HG03175 (cell line): ENCODE results near the gene KRTAP2-3.
"Not testable (repeated sequence)": the region's sequence is repeated elsewhere in the genome, so short reads cannot be mapped to it uniquely, and the experiment has no call there.

Source experiments
- ATAC-seq: cut with Tn5 transposase; IDR thresholded peaks from one replicate; pipeline ENCODE4 v1.9.1; 2021; ENCODE audit warnings: mild to moderate bottlenecking, moderate library complexity; ENCODE audit not compliant: unreplicated experiment

KRTAP2-3 gene

DNA sequence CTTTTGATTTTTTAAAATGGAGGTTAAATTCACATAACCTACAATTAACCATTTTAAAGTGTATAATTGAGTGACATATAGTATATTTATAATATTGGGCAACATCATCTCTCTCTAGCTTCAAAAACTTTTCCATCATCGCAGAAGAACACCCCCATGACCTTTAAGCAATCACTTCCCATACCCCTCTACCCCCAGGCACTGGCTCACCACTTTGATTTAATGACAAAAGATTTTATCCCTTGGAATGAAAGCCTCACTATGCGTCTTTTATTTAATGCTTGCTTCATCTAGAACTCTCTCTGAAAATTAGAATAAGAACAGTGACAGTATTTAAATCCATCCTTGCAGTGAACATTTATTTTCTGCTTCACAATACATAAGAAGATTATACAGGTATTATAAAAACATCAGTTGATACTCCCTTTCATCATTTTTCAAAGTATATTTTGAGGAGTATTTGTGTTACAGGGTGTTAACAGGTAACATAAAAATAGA, 22.0 kb downstream of the KRTAP2-3 start:
- ATAC-seq, result no peak

DNA sequence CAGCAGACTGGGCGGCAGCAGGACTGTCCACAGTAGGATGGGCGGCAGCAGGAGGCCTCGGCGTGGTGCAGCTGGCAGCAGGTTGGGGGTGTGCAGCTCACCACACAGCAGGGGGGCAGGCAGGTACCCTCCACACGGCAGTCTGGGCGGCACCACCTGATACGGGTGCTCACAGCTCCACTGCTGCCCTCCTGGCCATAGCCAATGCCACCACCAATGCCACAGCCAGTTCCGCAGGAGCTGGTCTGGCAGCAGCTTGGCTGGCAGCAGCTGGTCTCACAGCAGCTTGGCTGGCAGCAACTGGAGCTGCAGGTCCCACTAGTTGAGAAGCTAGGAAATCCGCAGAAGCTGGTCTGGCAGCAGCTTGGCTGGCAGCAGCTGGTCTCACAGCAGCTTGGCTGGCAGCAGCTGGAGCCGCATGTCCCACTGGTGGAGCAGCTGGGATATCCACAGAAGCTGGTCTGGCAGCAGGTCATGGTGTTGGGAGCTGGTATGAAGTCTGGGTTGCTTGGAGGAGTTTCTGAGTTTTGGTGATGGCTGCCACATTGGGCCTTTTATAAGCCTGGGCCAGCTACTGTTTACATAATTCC, 25.5 kb downstream of the KRTAP2-3 start, which contains the start of gene KRTAP1-3:
Gene KRTAP1-3, minus strand, starts transcription at position 529 of the 590 bp plus-strand sequence. Its CDS starts 53 bp downstream, at position 476.
- not testable (repeated sequence) for ATAC-seq

DNA sequence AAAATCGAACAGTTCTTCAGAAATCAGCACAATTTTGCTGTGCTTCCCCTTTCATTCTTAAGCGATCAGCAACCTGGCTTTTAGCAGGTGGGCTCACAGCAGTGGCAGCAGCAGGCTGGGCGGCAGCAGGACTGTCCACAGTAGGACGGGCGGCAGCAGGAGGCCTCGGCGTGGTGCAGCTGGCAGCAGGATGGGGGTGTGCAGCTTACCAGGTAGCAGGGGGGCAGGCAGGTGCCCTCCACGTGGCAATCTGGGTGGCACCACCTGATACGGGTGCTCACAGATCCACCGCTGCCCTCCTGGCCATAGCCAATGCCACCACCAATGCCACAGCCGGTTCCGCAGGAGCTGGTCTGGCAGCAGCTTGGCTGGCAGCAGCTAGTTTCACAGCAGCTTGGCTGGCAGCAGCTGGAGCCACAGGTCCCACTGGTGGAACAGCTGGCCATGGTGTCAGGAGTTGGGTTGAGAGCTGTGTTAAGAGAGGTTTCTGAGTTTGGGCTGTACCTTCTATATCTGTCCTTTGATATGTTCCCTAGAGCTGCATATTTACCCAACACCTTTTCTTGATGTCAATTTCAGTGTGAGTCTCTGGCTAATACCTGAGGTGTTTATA, 30.2 kb downstream of the KRTAP2-3 start, which contains the start of gene KRTAP1-4:
Gene KRTAP1-4, minus strand, starts transcription at position 563 of the 613 bp plus-strand sequence. Its CDS starts 117 bp downstream, at position 446.
- no peak for ATAC-seq

DNA sequence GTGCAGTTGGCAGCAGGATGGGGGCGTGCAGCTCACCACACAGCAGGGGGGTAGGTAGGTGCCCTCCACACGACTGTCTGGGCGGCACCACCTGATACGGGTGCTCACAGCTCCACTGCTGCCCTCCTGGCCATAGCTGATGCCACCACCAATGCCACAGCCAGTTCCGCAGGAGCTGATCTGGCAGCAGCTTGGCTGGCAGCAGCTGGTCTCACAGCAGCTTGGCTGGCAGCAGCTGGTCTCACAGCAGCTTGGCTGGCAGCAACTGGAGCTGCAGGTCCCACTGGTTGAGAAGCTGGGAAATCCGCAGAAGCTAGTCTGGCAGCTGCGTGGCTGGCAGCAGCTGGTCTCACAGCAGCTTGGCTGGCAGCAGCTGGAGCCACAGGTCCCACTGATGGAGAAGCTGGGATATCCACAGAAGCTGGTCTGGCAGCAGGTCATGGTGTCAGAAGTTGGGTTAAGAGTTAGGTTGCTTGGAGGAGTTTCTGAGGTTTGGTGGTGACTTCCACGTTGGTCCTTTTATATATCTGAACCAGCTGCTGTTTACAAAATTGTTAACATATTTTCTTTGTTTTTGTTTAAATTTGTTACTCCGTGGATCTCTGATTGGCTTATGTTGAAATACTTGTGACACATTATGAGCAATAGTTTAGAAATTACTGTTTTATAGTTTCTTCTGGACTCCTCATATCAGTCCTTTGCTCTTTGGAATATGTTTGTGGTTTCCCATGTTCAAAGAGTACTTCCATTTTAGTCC, 33.0 kb downstream of the KRTAP2-3 start, which contains the start of gene KRTAP1-5:
Gene KRTAP1-5, minus strand, starts transcription at position 494 of the 757 bp plus-strand sequence. Its CDS starts 53 bp downstream, at position 441.
- no peak for ATAC-seq

GRCh38 chr17:41024697-41025096, 35.2 kb downstream of the KRTAP2-3 start:
- no peak for ATAC-seq

DNA sequence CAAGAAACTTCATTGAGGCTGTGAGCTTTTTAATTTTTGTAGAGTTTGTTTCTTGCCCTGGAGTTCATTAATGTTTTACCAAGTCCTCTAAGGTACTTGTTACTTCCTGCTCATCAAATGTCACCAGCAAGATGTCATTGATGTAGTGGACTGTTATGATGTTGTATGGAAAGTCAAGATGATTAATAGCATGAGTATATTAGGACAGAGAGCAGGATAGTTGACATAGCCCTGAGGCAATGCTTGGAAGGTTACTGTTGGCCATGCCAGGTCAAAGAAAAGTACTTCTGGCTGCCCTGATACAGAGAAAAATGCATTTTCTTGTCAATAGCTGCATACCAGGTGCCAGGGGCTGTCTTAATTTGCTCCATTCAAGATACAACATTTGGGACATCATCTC, 39.6 kb downstream of the KRTAP2-3 start:
- ATAC-seq, result no peak

- no peak for ATAC-seq
Observed at GRCh38 chr17:41019415-41019814, 40.5 kb downstream of the KRTAP2-3 start.

DNA sequence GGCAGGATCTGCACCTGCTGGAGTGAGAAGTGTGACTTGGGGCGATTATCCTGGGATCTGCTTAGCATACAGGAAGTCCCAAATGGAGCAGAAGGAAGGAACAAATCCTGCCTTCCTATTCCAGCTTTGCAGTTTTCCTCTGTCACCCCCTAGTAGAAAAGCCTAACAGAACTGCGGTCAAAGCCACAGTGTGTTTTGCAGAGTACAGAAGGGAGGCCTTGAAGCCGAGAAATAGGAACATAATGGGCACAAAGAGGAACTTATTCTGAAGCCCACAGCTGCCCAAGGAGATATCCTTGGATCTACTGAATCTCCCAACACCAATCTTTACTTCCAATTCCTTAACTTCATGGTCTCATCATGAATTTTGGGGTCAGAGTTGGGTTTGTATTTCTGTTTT, 41.4 kb downstream of the KRTAP2-3 start:
- ATAC-seq, result no peak

DNA sequence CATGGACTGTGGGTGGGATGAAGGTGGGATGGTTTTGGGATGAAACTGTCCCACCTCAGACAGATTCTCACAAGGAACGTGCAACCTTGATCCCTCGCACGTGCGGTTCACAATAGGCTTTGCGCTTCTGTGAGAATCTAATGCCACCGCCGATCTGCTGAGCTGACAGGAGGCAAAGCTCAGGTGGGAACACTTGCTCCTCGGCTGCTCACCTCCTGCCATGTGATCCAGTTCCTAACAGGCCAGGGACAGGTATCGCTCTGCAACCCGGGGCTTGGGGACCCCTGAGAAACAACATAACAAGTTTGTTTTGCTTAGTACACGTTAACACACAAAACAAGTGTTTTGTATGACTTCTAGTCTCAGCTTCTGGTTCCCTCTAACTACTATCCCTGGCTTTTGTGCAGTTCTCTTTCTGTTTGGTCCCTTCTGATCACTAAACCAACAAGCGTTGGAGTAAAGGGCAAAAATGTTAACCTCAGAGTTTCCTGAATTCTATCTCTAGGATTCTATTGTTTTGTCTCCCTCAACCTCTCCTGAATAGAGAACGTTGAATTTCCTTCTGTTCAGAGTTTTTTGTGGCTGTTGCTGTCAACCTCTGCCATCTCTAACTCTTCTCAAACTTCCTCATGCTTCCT, 43.2 kb downstream of the KRTAP2-3 start:
- no peak for ATAC-seq

DNA sequence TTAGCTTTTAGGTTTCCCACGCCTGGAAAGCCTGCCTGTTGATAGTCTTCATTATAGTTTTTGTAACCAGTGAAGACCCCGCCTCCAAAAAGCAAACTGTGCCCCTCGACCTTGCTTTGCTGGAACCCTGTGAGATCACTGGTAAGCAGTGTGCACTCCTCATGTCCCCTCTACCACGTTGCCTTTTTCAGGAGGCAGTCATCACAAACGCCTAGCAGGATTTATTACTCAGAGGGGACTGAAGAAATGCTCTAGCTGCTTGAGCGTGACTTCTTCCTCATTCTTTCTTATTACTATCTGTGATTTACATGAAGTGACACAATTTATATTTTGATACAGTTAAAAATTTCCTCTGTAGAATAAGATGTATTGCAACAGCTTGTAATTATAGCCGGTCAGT, 44.5 kb downstream of the KRTAP2-3 start:
- ATAC-seq, result no peak

- no peak for ATAC-seq
Observed at GRCh38 chr17:41013606-41014005, 46.3 kb downstream of the KRTAP2-3 start.

- no peak for ATAC-seq
Observed at GRCh38 chr17:41013181-41013580, 46.7 kb downstream of the KRTAP2-3 start.

DNA sequence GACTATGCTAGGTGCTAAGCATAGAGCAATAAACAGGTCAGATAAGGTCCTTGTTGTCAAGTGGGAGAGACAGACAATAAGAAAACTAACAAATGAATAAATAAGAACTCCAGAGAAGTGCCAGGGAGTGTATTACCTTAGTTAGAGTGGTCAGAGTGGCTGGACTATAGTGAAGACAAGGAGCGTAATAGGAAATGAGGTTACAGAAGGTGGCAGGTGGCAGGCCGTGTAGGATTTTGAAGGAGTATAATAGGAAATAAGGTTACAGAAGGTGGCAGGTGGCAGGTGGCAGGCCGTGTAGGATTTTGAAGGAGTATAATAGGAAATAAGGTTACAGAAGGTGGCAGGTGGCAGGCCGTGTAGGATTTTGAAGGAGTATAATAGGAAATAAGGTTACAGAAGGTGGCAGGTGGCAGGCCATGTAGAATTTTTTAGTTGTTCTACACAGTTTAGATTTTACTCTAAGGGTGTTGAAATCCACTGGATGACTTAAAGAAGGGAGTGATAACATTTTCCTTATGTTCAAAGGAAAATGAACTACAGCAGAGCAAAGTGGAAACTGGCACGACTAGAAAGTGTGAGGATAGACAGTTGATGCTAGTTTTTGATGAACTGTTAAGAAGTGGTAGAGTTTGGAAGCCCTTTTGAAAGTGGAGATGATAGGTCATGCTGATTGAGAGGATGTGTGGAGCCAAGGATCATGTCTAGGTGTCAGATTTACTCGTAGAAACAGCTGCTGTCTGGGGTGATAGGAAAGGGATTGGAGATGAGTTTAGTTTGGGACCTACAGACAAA, 47.4 kb downstream of the KRTAP2-3 start:
- ATAC-seq, result no peak

DNA sequence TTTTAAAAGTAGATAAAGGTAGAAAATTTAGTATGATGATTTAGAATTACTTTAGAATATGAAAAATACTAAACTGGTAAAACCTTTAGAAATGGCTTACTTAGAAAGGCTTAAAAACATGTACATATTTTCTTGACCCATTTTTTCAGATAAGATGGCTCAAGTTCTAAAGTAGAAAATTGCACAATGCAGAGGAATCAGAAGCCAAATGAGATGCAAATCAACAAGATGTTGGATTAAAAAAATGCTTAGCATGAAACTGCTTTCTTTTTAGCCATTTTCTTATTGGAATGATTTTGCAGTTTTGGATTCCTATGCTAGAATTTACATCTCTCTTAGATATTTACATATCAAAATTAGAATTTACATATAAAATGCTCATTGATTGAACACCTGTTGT, 49.5 kb downstream of the KRTAP2-3 start:
- ATAC-seq, result no peak

DNA sequence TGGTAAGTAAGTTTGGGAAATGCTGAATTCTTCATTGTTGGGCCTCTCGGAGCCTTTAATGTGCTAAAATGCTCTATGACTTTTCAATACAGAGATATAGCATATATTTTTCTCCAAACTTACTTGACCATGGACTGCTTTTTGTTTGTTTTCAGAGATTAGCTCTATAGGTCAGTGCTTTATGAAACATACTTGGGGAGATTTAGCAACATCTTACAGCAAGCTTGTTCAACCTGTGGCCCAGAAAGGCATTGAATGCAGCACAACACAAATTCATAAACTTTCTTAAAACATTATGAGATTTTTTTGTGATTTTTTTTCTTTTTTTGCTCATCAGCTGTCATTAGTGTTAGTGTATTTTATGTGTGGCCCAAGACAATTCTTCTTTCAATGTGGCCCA, 50.0 kb downstream of the KRTAP2-3 start:
- ATAC-seq, result no peak

DNA sequence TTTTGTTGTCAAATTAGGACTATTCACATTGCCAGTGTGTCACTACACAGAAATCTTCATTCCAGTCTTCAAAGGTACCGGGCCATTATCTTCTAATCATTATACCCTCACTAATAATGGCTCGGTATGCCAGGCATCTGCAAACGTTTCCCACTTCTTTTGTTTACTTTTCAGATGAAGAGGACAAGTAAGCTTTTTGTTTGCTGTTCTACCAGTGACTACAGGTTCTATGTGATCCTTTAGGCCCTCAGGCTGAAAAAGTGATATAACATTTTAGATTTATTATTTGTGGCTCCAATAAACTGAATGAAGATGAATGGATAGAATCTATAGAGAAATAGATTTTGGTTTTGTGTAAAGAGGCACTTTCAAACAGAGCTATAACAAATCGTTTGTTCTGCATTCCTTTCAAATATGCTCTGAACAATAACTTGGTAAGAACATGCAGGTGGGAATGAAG, 50.6 kb downstream of the KRTAP2-3 start:
- no peak for ATAC-seq
